Left cardiac atrium (tissue), 4 donors: ENCODE results near the gene RHBDD3. TPM values are rescaled to one million over a fixed set of nuclear protein-coding genes. Genes with fewer than 3 reads are reported as not detected.

Source experiments
- ATAC-seq, 2 donors: fragments of 200-7000 bp; cut with Tn5 transposase; one replicate each; pipeline ENCODE4 v1.9.1; 2020; ENCODE audit warnings: mild to moderate bottlenecking in 2 of 2, moderate library complexity in 2 of 2
- DNase-seq: peaks from one replicate; pipeline ENCODE4 v3.0.0-alpha.2; 2020
- intact Hi-C, 2 donors: fragments of 100-400 bp; cut with DNase I; formaldehyde crosslinking; loops; one replicate each; pipeline versions ENCODE4 v1.14.1 to v1.15.1; 2022 to 2023
- total RNA-seq, 2 donors: library from RNA; stranded (reverse); fragmentation: NEBNext Ultra II Directional; extraction: Animal tissue kit (Norgen Biotek cat#: 25700); gene quantifications; one replicate each; pipeline ENCODE4 v1.2.1, GENCODE V29; 2021
- donor health status: DM: no; HTN: yes; CAD: no.
- donor health status: DM: no; HTN: yes; CAD: no; lungs with severe emphysema.
- donor health status: DM: yes; HTN: yes; CAD: no.
- donor health status: Dilated cardiomyopathy.

The RHBDD3 gene
- total RNA-seq, 2 donors from 2014 or later: 15.6 to 19.0 TPM

DNA sequence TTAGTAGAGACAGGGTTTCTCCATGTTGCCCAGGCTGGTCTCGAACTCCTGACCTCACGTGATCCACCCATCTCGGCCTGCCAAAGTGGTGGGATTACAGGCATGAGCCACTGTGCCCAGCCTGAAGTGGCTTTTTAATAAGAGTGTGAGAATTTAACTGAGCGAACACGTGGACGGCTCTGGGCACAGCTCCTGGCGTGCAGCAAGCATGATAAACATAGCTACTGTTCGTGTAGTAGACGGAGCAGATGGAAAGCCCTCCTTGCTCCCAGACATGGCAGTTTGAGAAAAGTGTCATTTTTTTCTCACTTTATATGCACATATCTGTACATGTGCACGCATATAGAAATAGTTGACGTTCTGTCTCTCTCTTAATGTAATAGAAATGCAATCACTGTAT, 55.0 kb downstream of the RHBDD3 start:
- ATAC-seq (no peak), DNase-seq (no peak)
- intact Hi-C loops: no loop called here

DNA sequence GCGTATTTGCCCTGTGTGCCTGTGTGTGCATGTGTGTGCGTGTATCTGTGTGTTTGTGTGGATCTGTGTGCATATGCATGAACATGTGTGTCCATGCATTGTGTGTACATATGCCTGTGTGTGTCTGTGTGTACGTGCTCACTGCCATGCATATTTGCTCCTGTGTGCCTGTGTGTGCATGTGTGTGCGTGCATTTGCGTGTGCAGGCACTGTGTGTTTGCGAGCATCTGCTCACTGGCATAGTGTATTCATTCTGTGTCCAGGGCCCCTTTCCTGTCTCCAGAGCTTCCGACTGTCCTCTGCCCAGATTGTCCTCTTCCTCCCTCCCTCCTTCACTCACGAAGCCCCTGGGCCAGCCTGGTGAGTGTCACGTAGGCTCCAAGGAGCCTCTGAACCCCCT, 56.3 kb downstream of the RHBDD3 start:
- intact Hi-C loops: no loop called here
- ATAC-seq (no peak), DNase-seq (no peak)

DNA sequence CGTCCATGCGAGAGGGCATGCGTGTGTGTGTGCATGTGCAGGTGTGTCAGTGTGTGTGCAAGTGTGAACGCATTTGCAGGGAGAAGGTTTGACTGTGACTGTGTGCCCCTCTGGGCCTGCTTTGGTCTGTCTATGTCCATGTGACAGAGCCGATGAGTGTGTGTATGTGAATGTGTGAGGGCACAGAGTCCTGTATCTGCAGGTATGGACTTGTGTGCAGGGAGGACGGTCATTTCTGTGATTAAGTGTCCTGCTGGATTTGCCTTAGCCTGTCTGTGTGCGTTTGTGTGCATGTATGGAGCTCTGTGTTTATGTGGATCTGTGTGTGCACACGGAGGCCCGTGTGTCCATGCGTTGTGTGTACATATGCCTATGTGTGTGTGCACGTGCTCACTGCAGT, 56.7 kb downstream of the RHBDD3 start:
- no peak for DNase-seq
- ATAC-seq: no peak
- intact Hi-C loops: no loop called here

Other genes starting within 250 kb of the RHBDD3 start
- gene C22orf31, start 206.2 kb downstream of the RHBDD3 start, total RNA-seq: not detected
- gene KREMEN1, start 194.9 kb downstream of the RHBDD3 start, total RNA-seq: 10 to 100 TPM; 39.1 to 49.8 TPM
- gene EMID1, start 62.1 kb downstream of the RHBDD3 start, total RNA-seq: 1 to 10 TPM in 1 of 2 donors, under 1 TPM in 1; 0.52 to 1.8 TPM
- 100 to 1,000 TPM; 109 to 175 TPM for gene EWSR1, start 287 bp upstream of the RHBDD3 start, total RNA-seq
- gene GAS2L1, start 38.7 kb upstream of the RHBDD3 start, total RNA-seq: 10 to 100 TPM; 20.1 to 25.2 TPM
- gene RASL10A, start 47.7 kb upstream of the RHBDD3 start, total RNA-seq: 1 to 10 TPM; 1.0 to 3.1 TPM
- gene AP1B1, start 120.6 kb upstream of the RHBDD3 start, total RNA-seq: 10 to 100 TPM; 44.2 to 44.6 TPM
- not detected for gene RFPL1, start 170.6 kb upstream of the RHBDD3 start, total RNA-seq
- under 1 TPM; 0.31 to 0.41 TPM for gene NEFH, start 212.2 kb upstream of the RHBDD3 start, total RNA-seq